Neural cell (in vitro differentiated cells): ENCODE data around the gene SLC7A8. TPM values are rescaled to one million over a fixed set of nuclear protein-coding genes. Genes with fewer than 3 reads are reported as not detected.

Experiments used
- H2AFZ ChIP-seq: fragments of 200-600, 300-800 bp; sonication (generic), shearing (Covaris generic); 2 replicates; pipeline ENCODE4 v1.6.0; 2014; ENCODE audit warnings: low read depth, mild to moderate bottlenecking, antibody characterized with exemption, low read length, moderate library complexity
- H3F3A ChIP-seq: fragments of 200-600 bp; shearing (Covaris generic); 2 replicates; pipeline ENCODE4 v1.6.1; 2016; ENCODE audit warnings: mild to moderate bottlenecking, moderate library complexity, mixed read lengths, antibody characterized with exemption, low read length; ENCODE audit not compliant: insufficient read depth, poor library complexity, severe bottlenecking
- H3K27ac ChIP-seq: fragments of 200-600, 300-800 bp; sonication (generic), shearing (Covaris generic); 2 replicates; pipeline ENCODE4 v1.5.1; 2014; ENCODE audit warnings: mild to moderate bottlenecking, low read length, moderate library complexity
- H3K27me3 ChIP-seq: fragments of 300-800, 200-600 bp; sonication (generic), shearing (Covaris generic); 2 replicates; pipeline ENCODE4 v1.6.0; 2014; ENCODE audit warnings: mild to moderate bottlenecking, low read depth, low read length, moderate library complexity; ENCODE audit not compliant: insufficient read depth
- H3K36me3 ChIP-seq: fragments of 300-800, 200-600 bp; sonication (generic), shearing (Covaris generic); 2 replicates; pipeline ENCODE4 v1.5.1; 2014; ENCODE audit warnings: mild to moderate bottlenecking, antibody characterized with exemption, low read length, moderate library complexity; ENCODE audit not compliant: insufficient read depth
- H3K4me2 ChIP-seq: fragments of 300-800, 200-600 bp; sonication (generic), shearing (Covaris generic); 2 replicates; pipeline ENCODE4 v1.6.0; 2014; ENCODE audit warnings: mild to moderate bottlenecking, low read length
- H3K4me3 ChIP-seq: fragments of 300-800, 200-600 bp; sonication (generic), shearing (Covaris generic); 2 replicates; pipeline ENCODE4 v1.5.1; 2014; ENCODE audit warnings: mild to moderate bottlenecking, low read length, moderate library complexity
- H3K79me2 ChIP-seq: fragments of 200-600 bp; shearing (Covaris generic); replicated peaks from 2 replicates; pipeline ENCODE4 v1.6.0; 2014; ENCODE audit warnings: mild to moderate bottlenecking, low read length, moderate library complexity; ENCODE audit not compliant: insufficient read depth
- H3K9ac ChIP-seq: fragments of 300-800, 200-600 bp; sonication (generic), shearing (Covaris generic); 2 replicates; pipeline ENCODE4 v1.6.1; 2016; ENCODE audit warnings: mild to moderate bottlenecking, low read length, mixed read lengths
- H3K9me2 ChIP-seq: fragments of 200-600 bp; shearing (Covaris generic); 2 replicates; pipeline ENCODE4 v1.6.1; 2016; ENCODE audit warnings: mild to moderate bottlenecking, low read length, mixed read lengths; ENCODE audit not compliant: insufficient read depth
- H3K9me3 ChIP-seq: fragments of 200-600, 300-800 bp; sonication (generic), shearing (Covaris generic); 2 replicates; pipeline ENCODE4 v1.6.1; 2016; ENCODE audit warnings: mild to moderate bottlenecking, mixed run types, low read length, moderate library complexity, mixed read lengths
- H4K20me1 ChIP-seq: fragments of 200-600 bp; shearing (Covaris generic); 2 replicates; pipeline ENCODE4 v1.6.1; 2016; ENCODE audit warnings: mild to moderate bottlenecking, mixed run types; ENCODE audit not compliant: insufficient read depth
- CTCF ChIP-seq: fragments of 450-650 bp; IDR thresholded peaks from 2 replicates; pipeline ENCODE4 v1.5.1; 2014; ENCODE audit warnings: antibody characterized with exemption, mild to moderate bottlenecking, moderate library complexity; ENCODE audit not compliant: poor library complexity, severe bottlenecking
- EP300 ChIP-seq: fragments of 450-650 bp; conservative IDR thresholded peaks from 2 replicates; pipeline ENCODE4 v1.6.1; 2014; ENCODE audit warnings: antibody characterized with exemption, mild to moderate bottlenecking, moderate library complexity; ENCODE audit not compliant: poor library complexity, severe bottlenecking
- EZH2 ChIP-seq: fragments of 200-600, 300-800 bp; shearing (Covaris generic), sonication (generic); IDR thresholded peaks from 2 replicates; pipeline ENCODE4 v1.6.1; 2014; ENCODE audit warnings: antibody characterized with exemption, low read length, borderline replicate concordance, mild to moderate bottlenecking; ENCODE audit not compliant: insufficient read depth, poor library complexity, severe bottlenecking
- MXI1 ChIP-seq: fragments of 450-650 bp; conservative IDR thresholded peaks from 2 replicates; pipeline ENCODE4 v1.6.1; 2014; ENCODE audit warnings: antibody characterized with exemption, mild to moderate bottlenecking; ENCODE audit not compliant: poor library complexity, severe bottlenecking
- POLR2AphosphoS5 ChIP-seq: IDR thresholded peaks from 2 replicates; pipeline ENCODE4 v1.6.1; 2012
- RAD21 ChIP-seq: fragments of 450-650 bp; conservative IDR thresholded peaks from 2 replicates; pipeline ENCODE4 v1.6.1; 2014; ENCODE audit warnings: antibody characterized with exemption, mild to moderate bottlenecking, moderate library complexity
- REST ChIP-seq: IDR thresholded peaks from 2 replicates; pipeline ENCODE4 v1.6.1; 2012; ENCODE audit warnings: borderline replicate concordance
- SMC3 ChIP-seq: fragments of 450-650 bp; conservative IDR thresholded peaks from 2 replicates; pipeline ENCODE4 v1.6.1; 2014; ENCODE audit warnings: antibody characterized with exemption, mild to moderate bottlenecking, moderate library complexity; ENCODE audit not compliant: poor library complexity
- TAF1 ChIP-seq: IDR thresholded peaks from 2 replicates; pipeline ENCODE4 v1.6.1; 2012; ENCODE audit warnings: low read depth
- polyA plus RNA-seq: library from polyadenylated mRNA; depleted of rRNA; stranded (reverse); fragments of >200 nt; gene quantifications from 2 replicates; pipeline ENCODE4 v1.2.3, GENCODE V29; 2014

SLC7A8 gene
- polyA plus RNA-seq, 1 donor from 2014 or later = 0.21 TPM

- Histone ChIP-seq H3K9me2 (no peaks in the 10 kb centered on the region), H3K79me2 (peaks cover 19% of the 10 kb centered on the region), H2AFZ (no peak overlapping the region), H3K9ac (no peak overlapping the region), H3K27ac (no peak overlapping the region), H3K27me3 (no peaks in the 10 kb centered on the region), H4K20me1 (no peaks in the 10 kb centered on the region), H3K36me3 (no peaks in the 10 kb centered on the region), H3K4me2 (no peak overlapping the region), H3K4me3 (no peak overlapping the region), H3F3A (no peaks in the 10 kb centered on the region), H3K9me3 (no peaks in the 10 kb centered on the region)
- TF ChIP-seq SMC3 (no peak), REST (no peak), RAD21 (no peak), MXI1 (no peak), POLR2AphosphoS5 (no peak), TAF1 (no peak), EZH2 (no peak), CTCF (no peak), EP300 (no peak)
Observed at GRCh38 chr14:23099212-23099861, 84.1 kb downstream of the SLC7A8 start.

GRCh38 chr14:23097786-23098185 lies 85.7 kb downstream of the SLC7A8 start:
- H3K27ac ChIP-seq = no peak overlapping the region
- no peak overlapping the region for H2AFZ ChIP-seq
- H3F3A ChIP-seq = no peaks in the 10 kb centered on the region
- no peaks in the 10 kb centered on the region for H3K9me3 ChIP-seq
- TF ChIP-seq MXI1 = no peak
- TF ChIP-seq TAF1 = no peak
- no peak for TF ChIP-seq EZH2
- no peak for TF ChIP-seq EP300
- no peak for TF ChIP-seq REST
- no peak for TF ChIP-seq RAD21
- TF ChIP-seq POLR2AphosphoS5 = no peak
- no peak for TF ChIP-seq SMC3
- TF ChIP-seq CTCF = no peak
- no peaks in the 10 kb centered on the region for H4K20me1 ChIP-seq
- no peak overlapping the region for H3K9ac ChIP-seq
- H3K36me3 ChIP-seq = no peaks in the 10 kb centered on the region
- H3K4me2 ChIP-seq = no peak overlapping the region
- H3K9me2 ChIP-seq = no peaks in the 10 kb centered on the region
- no peaks in the 10 kb centered on the region for H3K27me3 ChIP-seq
- H3K79me2 ChIP-seq = peaks cover 34% of the 10 kb centered on the region
- H3K4me3 ChIP-seq = no peak overlapping the region
